SK-N-MC (cell line): ENCODE measurements around the gene TAF1B.

Source experiments
- EZH2 ChIP-seq: fragments of 200-600 bp; sonication (generic); IDR thresholded peaks from one replicate; pipeline ENCODE4 v1.6.1; 2017; ENCODE audit warnings: antibody characterized with exemption
- FOXP2 ChIP-seq: optimal IDR thresholded peaks from 2 replicates; pipeline ENCODE3; 2011; ENCODE audit warnings: mild to moderate bottlenecking, moderate library complexity; ENCODE audit not compliant: insufficient read depth; ENCODE audit errors: extremely low read length, control extremely low read depth
- POLR2AphosphoS5 ChIP-seq: IDR thresholded peaks from 2 replicates; pipeline ENCODE4 v1.6.1; 2012; ENCODE audit warnings: mild to moderate bottlenecking, low read depth, low read length, borderline replicate concordance

DNA sequence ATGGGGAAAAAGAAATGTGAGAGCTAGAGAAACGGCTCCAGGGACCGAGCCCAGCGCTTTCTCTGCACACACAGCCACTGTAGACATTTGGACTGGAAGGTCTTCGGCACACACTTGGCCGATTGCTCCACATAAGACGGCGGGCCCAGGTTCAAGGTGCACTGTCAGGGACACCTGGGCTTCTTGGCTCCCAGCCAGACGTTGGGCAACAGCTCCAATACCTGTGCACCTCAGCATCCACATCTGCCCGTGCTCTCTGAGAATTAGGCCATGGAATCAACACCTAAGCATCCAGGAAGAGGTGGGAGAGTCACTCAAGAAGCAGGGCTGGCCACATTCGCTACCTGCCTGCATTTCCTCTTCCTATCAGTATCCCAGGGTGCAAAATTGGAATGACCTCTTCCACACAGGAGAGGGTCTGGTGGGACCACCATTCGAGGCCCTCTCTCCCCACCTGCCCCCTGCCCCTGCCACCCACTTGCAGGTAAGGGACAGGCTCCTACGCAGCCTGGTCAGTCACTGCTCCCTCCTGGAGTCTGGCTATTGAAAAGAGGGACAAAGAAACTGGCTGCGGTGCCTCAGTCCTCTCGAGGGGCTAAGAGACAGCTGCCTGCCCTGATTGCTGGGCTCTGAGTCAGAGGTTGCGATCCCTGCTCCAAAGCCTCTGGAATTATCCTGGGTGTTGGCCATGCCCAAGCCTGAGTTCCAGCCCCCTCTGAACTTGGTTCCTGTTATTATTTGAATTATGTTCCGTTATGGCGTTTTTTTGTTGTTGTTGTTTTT is 40.1 kb upstream of the TAF1B start:
- TF ChIP-seq POLR2AphosphoS5 (no peak), EZH2 (no peak), FOXP2 (no peak)
